Endothelial cell of umbilical vein (primary cell): ENCODE measurements around the gene LPAR1. TPM values are rescaled to one million over a fixed set of nuclear protein-coding genes. Genes with fewer than 3 reads are reported as not detected.

Experiments
- BruUV-seq: library from RNA; stranded (reverse); fragments of 400-500 nt; replicated peaks from 2 replicates; lab custom pipeline; 2021; lab: Mats Ljungman, UMichigan
- CTCF ChIA-PET: fragments of 300-600, 350-600 bp; sonication (Branson Sonifier 250); formaldehyde crosslinking; loops from one replicate; lab custom pipeline; 2021; ENCODE audit warnings: antibody characterized with exemption, inconsistent platforms; lab: Charles Lee
- POLR2A ChIA-PET: fragments of 300-600, 350-600 bp; sonication (Branson Sonifier 250); formaldehyde crosslinking; loops from one replicate; lab custom pipeline; 2021; ENCODE audit warnings: antibody characterized with exemption, inconsistent platforms; lab: Charles Lee
- DNase-seq: peaks from one replicate; pipeline ENCODE4 v3.0.0-alpha.2; 2011; ENCODE audit warnings: low read depth, low spot score
- FAIRE-seq: peaks from 2 replicates; lab custom pipeline; 2011; peaks lifted over from hg19 to GRCh38; lab: Jason Lieb, UNC
- H2AFZ ChIP-seq: 2 replicates; pipeline ENCODE4 v1.6.0; 2012; ENCODE audit warnings: low read depth, low read length, control low read depth, inconsistent platforms
- H3K27ac ChIP-seq: 2 replicates; pipeline ENCODE4 v1.5.1; 2011; ENCODE audit warnings: low read depth, mild to moderate bottlenecking, control low read depth, low read length, moderate library complexity; ENCODE audit not compliant: insufficient read depth
- H3K27me3 ChIP-seq, 2 experiments: 2 replicates each; pipeline versions ENCODE4 v1.6.0 to v1.6.1; 2011; ENCODE audit warnings: low read length in 2 of 2, mixed read lengths in 1 of 2; ENCODE audit not compliant: control insufficient read depth in 2 of 2, insufficient read depth in 2 of 2
- H3K36me3 ChIP-seq, 2 experiments: 2 replicates in 1 of 2; 3 replicates in 1 of 2; pipeline ENCODE4 v1.5.1; 2011; ENCODE audit warnings: low read length in 2 of 2, mild to moderate bottlenecking in 1 of 2, moderate library complexity in 1 of 2; ENCODE audit not compliant: control insufficient read depth in 2 of 2, insufficient read depth in 2 of 2; ENCODE audit errors: extremely low read depth in 1 of 2
- H3K4me1 ChIP-seq: 3 replicates; pipeline ENCODE4 v1.5.1; 2011; ENCODE audit warnings: mild to moderate bottlenecking, low read length; ENCODE audit not compliant: control insufficient read depth, insufficient read depth; ENCODE audit errors: extremely low read depth
- H3K4me2 ChIP-seq: 2 replicates; pipeline ENCODE4 v1.6.1; 2011; ENCODE audit warnings: low read length, control low read depth, mixed read lengths; ENCODE audit not compliant: insufficient read depth
- H3K4me3 ChIP-seq, 3 experiments: fragments of 200-600 bp in 1 of 3; sonication (generic), shearing (Covaris generic) in 1 of 3; replicated peaks in 1 of 3; 2 replicates each; pipeline ENCODE4 v1.5.1; 2011 to 2016; ENCODE audit warnings: control low read depth in 3 of 3, low read length in 3 of 3, mild to moderate bottlenecking in 2 of 3, inconsistent platforms in 1 of 3, low read depth in 1 of 3, moderate library complexity in 1 of 3; ENCODE audit not compliant: insufficient read depth in 1 of 3
- H3K79me2 ChIP-seq: 2 replicates; pipeline ENCODE4 v1.6.0; 2012; ENCODE audit warnings: low read length, inconsistent platforms; ENCODE audit not compliant: control insufficient read depth, insufficient read depth
- H3K9ac ChIP-seq: replicated peaks from 2 replicates; pipeline ENCODE3; 2011; ENCODE audit warnings: low read length, control low read depth; ENCODE audit not compliant: insufficient read depth; ENCODE audit errors: extremely low read depth
- H3K9me1 ChIP-seq: replicated peaks from 3 replicates; pipeline ENCODE4 v1.6.0; 2011; ENCODE audit warnings: mild to moderate bottlenecking, low read length; ENCODE audit not compliant: control insufficient read depth, insufficient read depth; ENCODE audit errors: extremely low read depth
- H3K9me3 ChIP-seq: replicated peaks from 2 replicates; pipeline ENCODE4 v1.5.1; 2012; ENCODE audit warnings: low read length, inconsistent platforms; ENCODE audit not compliant: control insufficient read depth, insufficient read depth
- H4K20me1 ChIP-seq: replicated peaks from 2 replicates; pipeline ENCODE3; 2011; ENCODE audit warnings: mild to moderate bottlenecking, low read length; ENCODE audit not compliant: control insufficient read depth, insufficient read depth; ENCODE audit errors: extremely low read depth
- CTCF ChIP-seq, 2 donors: IDR thresholded peaks; 1 replicate in 1 of 2; 2 replicates in 1 of 2; pipeline ENCODE4 v1.5.1; 2011; ENCODE audit warnings: low read length in 2 of 2, mild to moderate bottlenecking in 2 of 2, moderate library complexity in 2 of 2, control low read depth in 1 of 2, inconsistent platforms in 1 of 2, low read depth in 1 of 2; ENCODE audit not compliant: insufficient read depth in 1 of 2; ENCODE audit errors: extremely low read depth in 1 of 2
- EZH2 ChIP-seq: IDR thresholded peaks from 2 replicates; pipeline ENCODE4 v1.6.1; 2012; ENCODE audit warnings: borderline replicate concordance, low read depth, mild to moderate bottlenecking, moderate library complexity, low read length, inconsistent platforms; ENCODE audit not compliant: severe bottlenecking
- FOS ChIP-seq: IDR thresholded peaks from 2 replicates; pipeline ENCODE4 v1.6.1; 2011; ENCODE audit warnings: mild to moderate bottlenecking, low read length, moderate library complexity, borderline replicate concordance; ENCODE audit not compliant: insufficient read depth
- GATA2 ChIP-seq: IDR thresholded peaks from 2 replicates; pipeline ENCODE4 v1.7.0; 2011; ENCODE audit warnings: low read depth, mild to moderate bottlenecking, moderate library complexity, mixed read lengths, low read length; ENCODE audit not compliant: insufficient read length, insufficient read depth
- JUN ChIP-seq: IDR thresholded peaks from 2 replicates; pipeline ENCODE4 v1.6.1; 2011; ENCODE audit warnings: borderline replicate concordance, low read depth; ENCODE audit not compliant: insufficient read length, insufficient read depth
- MAX ChIP-seq: IDR thresholded peaks from 2 replicates; pipeline ENCODE4 v1.6.1; 2011; ENCODE audit not compliant: insufficient read depth, insufficient read length
- MYC ChIP-seq: IDR thresholded peaks from one replicate; pipeline ENCODE4 v1.6.1; 2011; ENCODE audit warnings: mild to moderate bottlenecking, low read depth, low read length
- POLR2A ChIP-seq: IDR thresholded peaks from 2 replicates; pipeline ENCODE4 v1.6.1; 2012; ENCODE audit warnings: low read depth, mild to moderate bottlenecking, control low read depth, low read length
- POLR2AphosphoS5 ChIP-seq: IDR thresholded peaks from 2 replicates; pipeline ENCODE4 v1.6.1; 2012; ENCODE audit warnings: low read depth, mild to moderate bottlenecking, control low read depth, low read length, moderate library complexity; ENCODE audit not compliant: insufficient read depth
- dilution Hi-C: fragments of 300-500 bp; cut with MboI; formaldehyde crosslinking; loops from one replicate; pipeline ENCODE4 v1.15.0; 2019; ENCODE audit warnings: low sequenced_read_pairs; ENCODE audit not compliant: extremely low pct_ligation_motif_present
- intact Hi-C: fragments of 100-400 bp; cut with micrococcal nuclease; formaldehyde crosslinking; loops from one replicate; pipeline ENCODE4 v1.10.0; 2022
- polyA plus RNA-seq, 4 experiments: library from polyadenylated mRNA; depleted of rRNA in 3 of 4; stranded (reverse) in 3 of 4; unstranded in 1 of 4; fragments of >200 nt; gene quantifications; 2 replicates each; pipeline versions ENCODE4 v1.2.1 to v1.2.3, GENCODE V29; 2011 to 2012; ENCODE audit warnings: missing spikeins in 1 of 4
- total RNA-seq: library from RNA; stranded (reverse); gene quantifications from 2 replicates; pipeline ENCODE4 v1.2.3, GENCODE V29; 2021

LPAR1 gene
- total and polyA plus RNA-seq, 2 donors (not counting 3 experiments of a cell fraction or from before 2014, with no cell fraction given) = 0.88 to 3.0 TPM

GRCh38 chr9:110960288-110960687 is 78.0 kb downstream of the LPAR1 start:
- Histone ChIP-seq H3K4me3 (no peak overlapping the region), H3K9me3 (no peaks in the 10 kb centered on the region), H3K9ac (no peak overlapping the region), H3K36me3 (no peaks in the 10 kb centered on the region), H3K27me3 (no peaks in the 10 kb centered on the region), H3K4me1 (no peaks in the 10 kb centered on the region), H3K4me2 (no peak overlapping the region), H2AFZ (no peak overlapping the region), H3K79me2 (no peaks in the 10 kb centered on the region), H3K27ac (no peak overlapping the region), H4K20me1 (no peaks in the 10 kb centered on the region), H3K9me1 (no peaks in the 10 kb centered on the region)
- intact Hi-C loops (no loop called here), dilution Hi-C loops (no loop called here)
- TF ChIP-seq JUN (no peak), POLR2AphosphoS5 (no peak), POLR2A (no peak), MAX (no peak), GATA2 (no peak), FOS (no peak), EZH2 (no peak), CTCF (IDR thresholded peaks at IDR 0.05; ENCODE audit: extremely low read depth in 1 of 2, insufficient read depth in 1 of 2, low read depth in 1 of 2, low read length in 2 of 2) (no peak), MYC (no peak)
- CTCF ChIA-PET = no interaction called here
- POLR2A ChIA-PET = no interaction called here
- DNase-seq = no peak
- FAIRE-seq = no peak
- no TSS peak for BruUV-seq
